IMR-90 (cell line): ENCODE results near the gene LAMB2. TPM values are rescaled to one million over a fixed set of nuclear protein-coding genes. Genes with fewer than 3 reads are reported as not detected.

Source experiments
- ATAC-seq: fragments of 200-7000 bp; cut with Tn5 transposase; 2 replicates; pipeline ENCODE4 v1.9.1; 2020; ENCODE audit warnings: low read depth, mild to moderate bottlenecking, moderate library complexity
- BruUV-seq: library from RNA; stranded (reverse); fragments of 400-500 nt; replicated peaks from 2 replicates; lab custom pipeline; 2021; lab: Mats Ljungman, UMichigan
- CTCF ChIA-PET: fragments of 300-600 bp; formaldehyde crosslinking; extraction: SDS; loops from one replicate; lab custom pipeline; 2021; ENCODE audit warnings: antibody characterized with exemption; lab: Yijun Ruan, JAX
- POLR2A ChIA-PET: fragments of 300-600 bp; sonication (Branson Sonifier 250); formaldehyde crosslinking; loops from one replicate; lab custom pipeline; 2022; ENCODE audit warnings: antibody characterized with exemption; ENCODE audit not compliant: unreplicated experiment; lab: Charles Lee
- DNase-seq: peaks from one replicate; pipeline ENCODE4 v3.0.0; 2013
- H2AFZ ChIP-seq: replicated peaks from 2 replicates; pipeline ENCODE3; 2013; ENCODE audit warnings: low read length, mild to moderate bottlenecking; ENCODE audit not compliant: poor library complexity
- H2AK5ac ChIP-seq: 2 replicates; pipeline ENCODE4 v1.6.1; 2013; ENCODE audit warnings: low read depth, low read length, inconsistent platforms
- H2AK9ac ChIP-seq: replicated peaks from 2 replicates; pipeline ENCODE3; 2013; ENCODE audit warnings: mild to moderate bottlenecking, low read depth, low read length, moderate library complexity; ENCODE audit not compliant: poor library complexity
- H2BK120ac ChIP-seq: 2 replicates; pipeline ENCODE4 v1.6.1; 2013; ENCODE audit warnings: low read depth, low read length, inconsistent platforms
- H2BK15ac ChIP-seq: 3 replicates; pipeline ENCODE4 v1.6.1; 2013; ENCODE audit warnings: low read depth, low read length, inconsistent platforms
- H2BK20ac ChIP-seq: 2 replicates; pipeline ENCODE4 v1.6.1; 2013; ENCODE audit warnings: low read depth, mild to moderate bottlenecking, inconsistent platforms, low read length, moderate library complexity
- H2BK5ac ChIP-seq: 2 replicates; pipeline ENCODE4 v1.6.1; 2013; ENCODE audit warnings: mild to moderate bottlenecking, low read depth, low read length, inconsistent platforms; ENCODE audit not compliant: poor library complexity, severe bottlenecking
- H3K14ac ChIP-seq: replicated peaks from 2 replicates; pipeline ENCODE4 v1.6.1; 2013; ENCODE audit warnings: low read depth, low read length, inconsistent platforms
- H3K18ac ChIP-seq: 2 replicates; pipeline ENCODE4 v1.6.1; 2013; ENCODE audit warnings: low read depth, low read length, control low read depth
- H3K23ac ChIP-seq: 2 replicates; pipeline ENCODE4 v1.6.1; 2013; ENCODE audit warnings: low read depth, low read length, inconsistent platforms
- H3K27ac ChIP-seq: 2 replicates; pipeline ENCODE4 v1.5.1; 2013; ENCODE audit warnings: mild to moderate bottlenecking, control low read depth, low read length; ENCODE audit not compliant: insufficient read depth
- H3K27me3 ChIP-seq: 2 replicates; pipeline ENCODE4 v1.6.1; 2013; ENCODE audit warnings: low read length; ENCODE audit not compliant: control insufficient read depth, insufficient read depth
- H3K36me3 ChIP-seq: 2 replicates; pipeline ENCODE4 v1.6.1; 2013; ENCODE audit warnings: low read length, mixed read lengths; ENCODE audit not compliant: control insufficient read depth, insufficient read depth
- H3K4ac ChIP-seq: 2 replicates; pipeline ENCODE4 v1.6.1; 2013; ENCODE audit warnings: low read depth, low read length, inconsistent platforms
- H3K4me1 ChIP-seq: 2 replicates; pipeline ENCODE4 v1.6.1; 2013; ENCODE audit warnings: low read length, mixed read lengths; ENCODE audit not compliant: control insufficient read depth, insufficient read depth
- H3K4me2 ChIP-seq: 2 replicates; pipeline ENCODE4 v1.6.1; 2013; ENCODE audit warnings: low read depth, mild to moderate bottlenecking, control low read depth, low read length, moderate library complexity
- H3K4me3 ChIP-seq: 2 replicates; pipeline ENCODE4 v1.5.1; 2013; ENCODE audit warnings: low read depth, mild to moderate bottlenecking, control low read depth, low read length, moderate library complexity; ENCODE audit not compliant: insufficient read depth
- H3K56ac ChIP-seq: 2 replicates; pipeline ENCODE4 v1.6.1; 2013; ENCODE audit warnings: low read length, inconsistent platforms; ENCODE audit not compliant: insufficient read depth; ENCODE audit errors: extremely low read depth
- H3K79me1 ChIP-seq, 2 experiments: 2 replicates each; pipeline ENCODE4 v1.6.1; 2013; ENCODE audit warnings: low read length in 2 of 2, inconsistent platforms in 1 of 2, low read depth in 1 of 2
- H3K9ac ChIP-seq: 2 replicates; pipeline ENCODE4 v1.6.1; 2013; ENCODE audit warnings: low read depth, low read length, control low read depth
- H3K9me1 ChIP-seq: 2 replicates; pipeline ENCODE4 v1.6.1; 2013; ENCODE audit warnings: low read length, inconsistent platforms; ENCODE audit not compliant: insufficient read depth
- H3K9me3 ChIP-seq: 2 replicates; pipeline ENCODE4 v1.6.1; 2013; ENCODE audit warnings: low read length; ENCODE audit not compliant: control insufficient read depth, insufficient read depth
- H4K20me1 ChIP-seq: 2 replicates; pipeline ENCODE4 v1.6.1; 2013; ENCODE audit warnings: low read length, inconsistent platforms; ENCODE audit not compliant: insufficient read depth
- H4K5ac ChIP-seq: 2 replicates; pipeline ENCODE4 v1.6.1; 2013; ENCODE audit warnings: mild to moderate bottlenecking, low read depth, low read length, control low read depth
- H4K8ac ChIP-seq, 2 experiments: 2 replicates each; pipeline ENCODE4 v1.6.1; 2013; ENCODE audit warnings: low read depth in 2 of 2, low read length in 2 of 2, control low read depth in 1 of 2, inconsistent platforms in 1 of 2
- H4K91ac ChIP-seq: 2 replicates; pipeline ENCODE4 v1.6.1; 2013; ENCODE audit warnings: low read depth, low read length, inconsistent platforms; ENCODE audit not compliant: insufficient read depth
- BHLHE40 ChIP-seq: fragments of 150-350 bp; IDR thresholded peaks from 2 replicates; pipeline ENCODE4 v1.6.1; 2016; ENCODE audit warnings: mild to moderate bottlenecking, low read depth, low read length
- CEBPB ChIP-seq: IDR thresholded peaks from 2 replicates; pipeline ENCODE4 v1.6.1; 2012; ENCODE audit warnings: low read depth, low read length, improper control_type of control experiment
- CHD1 ChIP-seq: IDR thresholded peaks from 2 replicates; pipeline ENCODE4 v1.6.1; 2012; ENCODE audit warnings: low read depth, low read length, improper control_type of control experiment
- MAFK ChIP-seq: IDR thresholded peaks from 2 replicates; pipeline ENCODE4 v1.6.1; 2012; ENCODE audit warnings: low read depth, low read length, improper control_type of control experiment
- MAZ ChIP-seq: IDR thresholded peaks from 2 replicates; pipeline ENCODE4 v1.6.1; 2012; ENCODE audit warnings: low read depth, mild to moderate bottlenecking, low read length, improper control_type of control experiment, moderate library complexity, borderline replicate concordance
- MXI1 ChIP-seq: IDR thresholded peaks from 2 replicates; pipeline ENCODE4 v1.6.1; 2012; ENCODE audit warnings: low read depth, mild to moderate bottlenecking, low read length, moderate library complexity, borderline replicate concordance
- NFE2L2 ChIP-seq: fragments of 150-350 bp; IDR thresholded peaks from 2 replicates; pipeline ENCODE4 v1.6.1; 2016; ENCODE audit warnings: low read depth, mild to moderate bottlenecking, low read length
- POLR2A ChIP-seq: IDR thresholded peaks from 2 replicates; pipeline ENCODE4 v1.6.1; 2012; ENCODE audit warnings: mild to moderate bottlenecking, low read depth, low read length
- RAD21 ChIP-seq: IDR thresholded peaks from 2 replicates; pipeline ENCODE4 v1.6.1; 2012; ENCODE audit warnings: low read length, improper control_type of control experiment
- RCOR1 ChIP-seq: IDR thresholded peaks from 2 replicates; pipeline ENCODE4 v1.6.1; 2012; ENCODE audit warnings: mild to moderate bottlenecking, low read length, improper control_type of control experiment; ENCODE audit not compliant: insufficient replicate concordance
- SMC3 ChIP-seq: fragments of 150-350 bp; IDR thresholded peaks from 2 replicates; pipeline ENCODE4 v1.6.1; 2016; ENCODE audit warnings: low read depth, mild to moderate bottlenecking, antibody characterized with exemption, low read length, moderate library complexity
- WGBS, 2 experiments: methylation state at CpG; one replicate each; pipeline versions ENCODE4 v1.1.5 to v1.1.7; 2013; ENCODE audit warnings: missing lambda C conversion rate in 2 of 2; ENCODE audit not compliant: insufficient read length in 1 of 2; ENCODE audit errors: extremely low coverage in 2 of 2; 5-methylcytosine and 5-hydroxymethylcytosine counted together
- dilution Hi-C: fragments of 300-500 bp; cut with HindIII; formaldehyde crosslinking; loops from one replicate; pipeline ENCODE4 v1.14.3; 2018; ENCODE audit warnings: low sequenced_read_pairs; ENCODE audit not compliant: unreplicated experiment
- in situ Hi-C: fragments of 300-500 bp; cut with MboI; formaldehyde crosslinking; loops from 3 replicates; pipeline ENCODE4 v1.14.3; 2019; ENCODE audit warnings: low sequenced_read_pairs, inconsistent platforms, mixed read lengths
- intact Hi-C: fragments of 100-400 bp; cut with micrococcal nuclease; formaldehyde crosslinking; loops from 2 replicates; pipeline ENCODE4 v1.10.0; 2022
- polyA plus RNA-seq, 3 experiments: library from polyadenylated mRNA; depleted of rRNA; stranded (reverse); fragments of >200 nt; gene quantifications; 2 replicates each; pipeline ENCODE4 v1.2.3, GENCODE V29; 2012; ENCODE audit warnings: low replicate concordance in 1 of 3
- total RNA-seq: library from RNA; depleted of rRNA; stranded (reverse); fragments of >200 nt; gene quantifications from 2 replicates; pipeline ENCODE4 v1.2.3, GENCODE V29; 2012
- TF ChIP-seq, protein P1 (sequence below): fragments of 150-350 bp; IDR thresholded peaks from 2 replicates; pipeline ENCODE4 v1.6.1; 2017; ENCODE audit warnings: mild to moderate bottlenecking, antibody characterized with exemption, low read length, low read depth
- TF ChIP-seq, protein P2 (sequence below): fragments of 150-350 bp; IDR thresholded peaks from 2 replicates; pipeline ENCODE4 v1.6.1; 2016; ENCODE audit warnings: low read depth, mild to moderate bottlenecking, low read length, moderate library complexity, borderline replicate concordance

Gene LAMB2
- total and polyA plus RNA-seq, 2 of the 4 experiments (the other 2 are of a cell fraction): 213 to 570 TPM

DNA sequence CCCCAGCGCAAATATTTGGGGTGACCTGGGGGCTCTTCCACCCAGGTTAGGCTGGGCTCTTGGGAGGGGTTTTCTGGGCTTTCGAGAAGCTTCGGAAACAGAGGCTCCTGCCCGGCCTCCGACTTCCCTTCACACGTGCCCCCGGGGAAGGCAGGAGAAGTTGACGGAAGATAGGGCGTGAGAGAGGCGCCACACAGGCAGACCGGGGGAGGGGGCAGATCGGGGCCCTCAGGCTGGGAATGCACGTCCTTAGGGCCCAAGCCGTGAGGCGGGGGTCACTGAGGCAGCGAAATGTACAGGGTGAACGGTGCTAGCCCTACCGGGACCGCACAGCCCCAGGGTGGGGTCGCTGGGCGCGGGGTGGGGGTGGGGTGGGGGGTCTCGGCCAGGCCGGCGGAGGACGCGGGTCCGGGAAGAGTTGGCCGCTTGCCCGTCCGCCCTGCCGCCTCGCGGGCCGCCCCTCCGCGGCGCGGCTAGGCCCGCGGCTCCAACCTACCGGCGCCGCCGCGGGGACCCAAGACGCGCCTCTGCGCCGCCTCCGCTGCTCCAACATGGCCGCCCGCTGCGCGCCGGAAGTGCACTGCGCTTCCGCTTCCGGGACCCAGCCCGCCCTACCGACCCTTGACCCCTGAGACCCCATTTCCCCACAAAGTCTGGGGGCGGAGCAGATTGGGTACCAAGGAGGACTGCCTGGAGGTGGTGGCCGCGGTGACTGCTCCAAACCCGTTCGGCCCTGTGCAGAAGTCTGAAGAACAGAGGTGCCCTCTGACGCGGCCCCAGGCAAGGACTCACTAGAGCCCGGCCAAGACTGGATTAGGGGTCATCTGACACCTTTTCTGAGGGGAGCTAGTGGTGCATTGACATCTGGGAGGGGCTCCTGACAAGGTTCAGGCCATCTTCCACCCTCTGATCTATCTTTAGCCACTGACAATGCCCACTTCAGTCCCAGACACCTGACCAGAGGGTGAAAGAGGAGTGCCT, 33.2 kb upstream of the LAMB2 start, which contains the start of gene CCDC71:
Gene CCDC71 (minus strand): TSS at position 561 of the 981 bp plus-strand sequence. CDS start 2,123 bp downstream, outside the sequence.
- Histone ChIP-seq H3K14ac (peak within 1 kb of the TSS; percentile 96), H3K9ac (peak within 1 kb of the TSS; percentile 92), H4K8ac (peak within 1 kb of the TSS; percentile 100), H2AK9ac (peak within 1 kb of the TSS; percentile 99), H4K20me1 (peaks cover 8% of the 10 kb centered on the region; the same call in 1 of the 2 replicates), H3K36me3 (peaks cover 25% of the 10 kb centered on the region), H2BK5ac (peak within 1 kb of the TSS; percentile 75), H3K23ac (peak within 1 kb of the TSS; percentile 91; the same call in 1 of the 2 replicates), H2BK15ac (peak within 1 kb of the TSS; percentile 69; the same call in 1 of the 3 replicates), H3K27ac (peak within 1 kb of the TSS; percentile 85), H2AFZ (peak within 1 kb of the TSS; percentile 100), H3K79me1 (peaks cover 36 to 64% of the 10 kb centered on the region in 2 experiments), H2AK5ac (peak within 1 kb of the TSS; percentile 99), H3K18ac (peak within 1 kb of the TSS; percentile 62), H4K5ac (peak within 1 kb of the TSS; percentile 100), H3K4me2 (peak within 1 kb of the TSS; percentile 79), H3K4ac (peak within 1 kb of the TSS; percentile 97), H3K4me3 (peak within 1 kb of the TSS; percentile 96), H3K4me1 (peaks cover 15% of the 10 kb centered on the region), H2BK20ac (peak within 1 kb of the TSS; percentile 69), H4K91ac (peak within 1 kb of the TSS; percentile 92), H3K9me3 (no peaks in the 10 kb centered on the region), H3K9me1 (peaks cover 36% of the 10 kb centered on the region), H3K56ac (peak within 1 kb of the TSS; percentile 78), H2BK120ac (peak within 1 kb of the TSS; percentile 79), H3K27me3 (no peaks in the 10 kb centered on the region)
- POLR2A ChIA-PET: no interaction called here
- no TSS peak for BruUV-seq
- ATAC-seq (peak; percentile 83), DNase-seq (peak; percentile 51)
- CTCF ChIA-PET: no interaction called here
- 0% methylated on average over 9 of the region's 69 CpGs; no CpG with 5 or more reads in 1 of the 2 experiments for WGBS, 2 experiments
- dilution Hi-C loops: no loop called here
- in situ Hi-C loops: loop anchor here (25.0 kb wide), 1 partner anchor 271 kb away; the partner anchor contains the start of gene NICN1
- intact Hi-C loops: no loop called here
- no peak for TF ChIP-seq CEBPB
- peak; percentile 80 for TF ChIP-seq POLR2A
- TF ChIP-seq CHD1: no peak
- no peak for TF ChIP-seq NFE2L2
- TF ChIP-seq RAD21: no peak
- TF ChIP-seq, protein P1, sequence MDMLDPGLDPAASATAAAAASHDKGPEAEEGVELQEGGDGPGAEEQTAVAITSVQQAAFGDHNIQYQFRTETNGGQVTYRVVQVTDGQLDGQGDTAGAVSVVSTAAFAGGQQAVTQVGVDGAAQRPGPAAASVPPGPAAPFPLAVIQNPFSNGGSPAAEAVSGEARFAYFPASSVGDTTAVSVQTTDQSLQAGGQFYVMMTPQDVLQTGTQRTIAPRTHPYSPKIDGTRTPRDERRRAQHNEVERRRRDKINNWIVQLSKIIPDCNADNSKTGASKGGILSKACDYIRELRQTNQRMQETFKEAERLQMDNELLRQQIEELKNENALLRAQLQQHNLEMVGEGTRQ: peak; percentile 25; the same call in 1 of the 2 replicates
- TF ChIP-seq, protein P2, sequence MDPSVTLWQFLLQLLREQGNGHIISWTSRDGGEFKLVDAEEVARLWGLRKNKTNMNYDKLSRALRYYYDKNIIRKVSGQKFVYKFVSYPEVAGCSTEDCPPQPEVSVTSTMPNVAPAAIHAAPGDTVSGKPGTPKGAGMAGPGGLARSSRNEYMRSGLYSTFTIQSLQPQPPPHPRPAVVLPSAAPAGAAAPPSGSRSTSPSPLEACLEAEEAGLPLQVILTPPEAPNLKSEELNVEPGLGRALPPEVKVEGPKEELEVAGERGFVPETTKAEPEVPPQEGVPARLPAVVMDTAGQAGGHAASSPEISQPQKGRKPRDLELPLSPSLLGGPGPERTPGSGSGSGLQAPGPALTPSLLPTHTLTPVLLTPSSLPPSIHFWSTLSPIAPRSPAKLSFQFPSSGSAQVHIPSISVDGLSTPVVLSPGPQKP: peak; percentile 50; the same call in 1 of the 2 replicates
- no peak for TF ChIP-seq SMC3
- peak; percentile 71; the same call in 1 of the 2 replicates for TF ChIP-seq MXI1
- TF ChIP-seq MAFK: no peak
- TF ChIP-seq BHLHE40: peak; percentile 55; the same call in 1 of the 2 replicates
- no peak for TF ChIP-seq RCOR1
- TF ChIP-seq MAZ: no peak
